ENCODE data around the gene SPAG7.
A peak's percentile ranks its signal among the peaks of the same experiment; 100 is the strongest.

Gene SPAG7

DNA sequence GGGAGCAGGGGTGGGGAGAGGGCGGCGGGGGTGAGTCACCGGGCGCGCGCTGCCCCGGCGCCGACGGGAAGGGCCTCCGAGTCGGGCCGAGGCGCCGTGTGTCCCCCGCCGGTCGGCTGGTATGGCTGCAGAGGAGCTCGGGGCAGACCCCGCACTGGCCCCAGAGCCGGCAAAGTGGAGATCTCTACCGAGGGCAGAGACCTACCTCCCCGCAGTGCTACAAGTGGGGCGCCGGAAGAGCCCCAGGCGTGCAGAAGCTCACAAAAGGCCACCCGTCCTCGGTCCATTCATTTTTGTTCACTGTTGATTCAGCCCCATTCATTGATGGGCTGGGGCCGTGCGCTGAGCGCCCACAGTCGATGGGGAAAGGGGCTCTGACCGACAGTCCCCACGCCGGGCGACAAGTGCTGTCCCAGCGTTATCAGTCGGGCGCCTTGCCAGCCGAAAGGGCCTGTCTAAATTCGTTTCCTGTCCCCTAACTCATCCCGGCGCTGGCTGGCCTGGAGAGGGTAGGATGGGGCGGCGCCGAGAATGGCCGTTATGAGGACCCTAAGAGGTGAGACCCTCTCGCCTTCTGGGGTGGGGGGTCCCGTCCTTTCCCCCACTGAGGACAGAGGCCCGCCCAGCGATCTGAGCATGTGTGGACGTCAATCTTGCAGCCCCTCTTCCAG lies 17.4 kb downstream of the SPAG7 start:
- DNase-seq = no peak

GRCh38 chr17:4949321-4950074 lies 18.1 kb downstream of the SPAG7 start:
- DNase-seq = peak; percentile 72

- DNase-seq = peak; percentile 95
These were observed 18.7 kb downstream of the SPAG7 start for GRCh38 chr17:4948931-4949320.

DNA sequence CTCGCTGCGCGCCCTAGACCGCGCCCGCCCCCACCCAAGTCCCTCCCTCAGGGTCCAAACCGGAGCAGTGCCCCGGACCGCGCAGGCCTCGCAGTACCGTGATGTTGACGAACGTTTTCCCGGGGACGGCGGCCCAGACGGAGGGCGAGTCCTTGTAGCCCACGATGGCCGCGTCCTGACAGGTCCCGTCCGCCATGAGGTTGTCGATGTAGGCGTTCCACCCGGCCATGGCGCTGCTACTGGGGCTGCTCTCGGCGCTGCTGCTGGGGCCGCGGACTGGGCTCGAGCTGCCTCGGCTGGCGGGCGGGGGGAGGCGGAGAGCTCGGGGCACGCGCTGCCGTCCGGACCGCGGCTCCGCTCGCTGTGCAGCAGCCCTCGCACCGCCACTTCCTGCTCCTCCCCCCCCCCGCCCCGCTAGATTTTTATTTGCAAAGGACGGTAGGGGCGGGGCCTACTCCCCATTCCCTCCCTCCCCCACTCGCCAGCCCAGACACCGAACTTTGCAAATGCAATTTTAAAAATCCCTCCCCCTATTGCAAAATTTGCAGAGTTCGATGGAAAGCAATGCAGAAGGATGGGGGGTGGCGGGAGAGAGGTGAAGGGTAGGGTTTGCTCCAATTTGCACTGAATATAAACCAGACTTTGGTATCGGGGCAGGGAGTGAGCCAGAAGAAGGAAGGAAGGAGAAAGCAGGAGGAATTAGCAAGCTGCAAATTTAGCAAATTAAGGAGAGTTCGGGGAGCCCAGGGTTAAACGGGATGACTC lies 19.3 kb downstream of the SPAG7 start, which contains the start of gene PFN1:
Gene PFN1 (minus strand): TSS at position 365 of the 765 bp plus-strand sequence. CDS start 136 bp downstream, at position 229.
- peak; percentile 96 for DNase-seq

DNA sequence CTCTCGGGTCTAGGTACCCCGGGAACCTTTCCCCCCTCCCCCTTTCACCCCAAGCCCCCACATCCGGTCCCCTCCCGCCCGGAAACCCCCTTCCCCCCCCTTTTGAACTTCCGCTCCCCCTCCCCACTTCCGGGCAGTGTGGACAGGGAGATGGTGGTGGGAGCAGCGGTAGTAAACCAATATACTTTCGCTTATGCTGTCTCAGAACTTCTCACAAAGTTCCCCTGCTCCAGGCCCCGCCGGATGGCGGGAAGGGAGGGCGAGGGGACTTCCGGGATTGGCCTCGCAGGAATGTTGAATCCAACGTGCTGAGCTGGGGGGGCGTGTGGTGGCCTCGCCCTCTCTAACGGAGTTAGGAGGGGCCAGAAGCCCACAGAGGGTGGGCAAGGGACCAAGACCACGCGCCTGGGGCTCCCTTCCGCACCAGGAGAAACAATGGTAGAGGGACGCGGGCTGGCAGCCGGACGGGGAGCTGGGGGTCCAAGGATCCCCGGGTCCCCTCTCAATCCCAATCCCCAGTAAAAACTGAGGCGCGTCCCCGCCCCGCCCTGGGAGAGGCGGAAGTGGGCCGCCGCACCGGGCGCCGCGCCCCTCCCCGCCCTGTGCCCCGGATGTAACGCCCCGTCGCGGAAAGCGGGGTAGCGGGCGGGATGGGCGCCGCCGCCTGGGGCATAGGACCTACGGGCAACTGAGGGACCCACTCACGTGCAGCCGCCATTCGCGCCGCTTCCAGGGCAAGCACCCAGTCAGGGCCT lies 20.0 kb downstream of the SPAG7 start:
- peak; percentile 73 for DNase-seq

DNA sequence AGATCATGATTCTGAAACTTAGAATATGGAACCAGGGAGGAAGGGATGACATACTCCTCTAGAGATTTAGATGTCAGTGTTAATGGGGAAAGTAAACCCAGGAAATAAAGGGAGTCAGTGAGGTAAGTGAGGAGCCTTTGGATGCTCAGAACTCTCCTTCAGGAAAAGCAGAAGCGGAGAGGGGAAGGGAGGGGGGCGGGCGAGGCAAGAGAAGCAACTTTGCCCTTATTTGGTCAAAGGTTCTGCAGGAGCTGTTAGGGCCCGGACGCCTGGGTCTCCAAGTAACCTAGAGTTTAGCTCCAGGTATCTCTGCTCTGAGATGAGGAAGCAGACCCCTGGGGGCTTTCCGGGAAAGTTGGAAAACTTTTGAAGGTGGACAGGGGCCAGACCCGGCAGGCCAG lies 20.6 kb downstream of the SPAG7 start:
- peak; percentile 54 for DNase-seq

- no peak for DNase-seq
These were observed 21.2 kb downstream of the SPAG7 start for GRCh38 chr17:4946312-4946976.

DNA sequence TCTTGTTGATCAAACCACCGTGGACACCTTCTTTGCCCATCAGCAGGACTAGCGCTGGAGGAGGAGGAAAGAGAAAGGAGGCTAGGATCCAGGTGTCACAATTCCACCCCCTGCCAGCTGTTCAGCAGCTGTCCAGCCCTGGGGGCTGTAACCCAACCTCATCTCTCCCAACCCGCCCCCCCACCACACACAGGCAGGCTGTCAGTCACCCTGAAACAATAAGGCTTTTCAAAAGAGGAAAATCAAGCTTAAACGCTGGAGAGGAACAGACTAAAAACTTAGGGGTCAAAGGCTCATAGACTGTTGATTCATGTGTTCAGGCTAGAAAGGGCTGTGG lies 21.7 kb downstream of the SPAG7 start:
- no peak for DNase-seq

GRCh38 chr17:4945176-4945943 lies 22.3 kb downstream of the SPAG7 start:
- peak; percentile 90 for DNase-seq

GRCh38 chr17:4944554-4945175 lies 23.0 kb downstream of the SPAG7 start:
- DNase-seq = no peak

DNA sequence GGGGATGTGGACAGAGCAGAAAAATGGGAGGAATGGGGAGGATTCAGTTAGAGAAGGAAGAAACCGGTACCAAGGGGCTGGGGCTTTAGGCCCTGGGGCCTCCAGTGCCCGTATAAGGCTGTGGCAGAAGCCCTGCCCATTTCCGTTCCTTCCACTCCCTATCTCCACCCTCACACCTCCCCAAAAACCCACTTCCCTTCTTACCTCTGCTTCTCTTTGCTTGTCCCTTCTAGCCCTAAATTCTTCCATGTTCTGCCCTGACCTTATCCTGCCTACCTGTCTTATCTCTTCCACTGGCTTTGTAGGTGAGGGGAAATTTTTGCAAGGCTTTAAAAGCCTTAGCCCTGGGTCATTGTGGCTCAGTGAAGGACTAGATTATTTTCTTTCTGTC lies 23.5 kb downstream of the SPAG7 start:
- DNase-seq = no peak

- DNase-seq = no peak
These were observed 24.7 kb downstream of the SPAG7 start for GRCh38 chr17:4942760-4943508.

GRCh38 chr17:4941319-4941610 lies 26.4 kb downstream of the SPAG7 start:
- no peak for DNase-seq

DNA sequence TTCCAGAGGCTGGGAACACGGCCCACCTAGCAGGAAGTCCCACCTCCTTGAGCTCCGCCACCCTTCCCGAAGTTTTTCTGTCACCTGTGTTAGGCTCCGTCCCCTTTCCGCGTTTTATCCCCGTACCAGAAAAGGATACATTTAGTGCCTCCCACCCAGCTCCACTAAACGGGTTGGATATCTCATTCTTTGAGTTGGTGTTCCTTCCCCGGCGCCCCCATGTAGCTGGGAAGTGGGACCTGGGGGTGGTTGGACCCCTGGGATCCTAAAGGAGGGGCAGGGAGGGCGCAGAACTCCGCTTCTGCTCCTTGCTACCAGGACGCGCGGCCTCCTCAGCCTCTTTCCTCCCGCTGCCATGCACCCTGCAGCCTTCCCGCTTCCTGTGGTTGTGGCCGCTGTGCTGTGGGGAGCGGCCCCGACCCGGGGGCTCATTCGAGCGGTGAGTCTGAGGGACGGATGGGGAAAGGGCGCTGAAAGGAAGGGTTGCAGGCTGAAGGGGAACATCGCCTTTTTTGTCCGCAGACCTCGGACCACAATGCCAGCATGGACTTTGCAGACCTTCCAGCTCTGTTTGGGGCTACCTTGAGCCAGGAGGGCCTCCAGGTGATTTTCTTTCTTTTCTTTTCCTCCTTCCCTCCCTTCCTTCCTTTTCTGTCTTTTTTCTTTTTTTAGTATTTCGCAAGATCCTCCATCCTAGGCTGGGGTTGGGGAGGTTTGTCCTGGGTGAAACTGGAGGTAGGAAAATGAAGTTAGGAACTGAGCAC lies 26.9 kb downstream of the SPAG7 start:
- DNase-seq = no peak

DNA sequence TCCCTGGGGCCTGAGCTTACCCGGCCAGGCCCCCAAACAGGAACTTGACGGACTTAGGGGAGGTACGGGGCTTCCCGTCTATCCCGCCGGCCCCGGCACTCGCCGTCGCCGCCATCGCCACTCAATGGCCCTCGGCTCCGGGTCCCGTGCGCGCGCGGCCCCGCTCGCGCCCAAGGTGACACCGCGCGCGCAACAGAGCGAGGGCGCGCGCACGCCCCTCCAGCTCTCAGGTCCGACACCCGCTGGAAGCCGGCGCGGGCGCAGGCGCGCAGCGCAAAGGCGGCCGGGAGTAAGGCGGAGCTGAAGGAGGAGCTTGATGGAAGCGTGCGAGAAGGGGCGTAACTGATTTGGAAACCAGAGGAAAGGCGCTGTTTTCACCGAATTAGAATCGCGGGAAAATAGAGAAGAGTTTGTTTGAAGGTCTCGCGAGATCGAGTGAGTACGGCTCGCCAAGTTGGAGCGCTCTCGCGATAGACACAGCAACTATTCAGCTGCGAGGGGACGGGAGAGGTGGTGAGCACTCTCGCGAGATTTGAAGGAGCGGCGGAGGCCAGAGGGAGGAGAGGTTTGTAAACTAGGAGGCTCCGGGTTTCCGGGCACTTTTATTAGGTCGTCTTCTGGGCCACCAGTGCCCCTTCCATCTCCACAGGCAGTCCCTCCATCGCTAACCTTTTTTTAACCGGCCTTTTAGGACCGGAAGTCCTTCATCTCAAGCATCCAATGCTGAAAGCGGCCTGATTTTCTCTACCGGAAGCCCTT lies 27.6 kb downstream of the SPAG7 start, which contains the start of the genes RNF167 and SLC25A11:
Gene RNF167 (plus strand): TSS at position 473 of the 759 bp plus-strand sequence. CDS start 642 bp downstream, outside the sequence.
Gene SLC25A11 (minus strand): TSS at position 251 of the 759 bp plus-strand sequence. CDS start 136 bp downstream, at position 115.
- peak; percentile 100 for DNase-seq

- DNase-seq = no peak
These were observed 28.1 kb downstream of the SPAG7 start for GRCh38 chr17:4939546-4939795.

DNA sequence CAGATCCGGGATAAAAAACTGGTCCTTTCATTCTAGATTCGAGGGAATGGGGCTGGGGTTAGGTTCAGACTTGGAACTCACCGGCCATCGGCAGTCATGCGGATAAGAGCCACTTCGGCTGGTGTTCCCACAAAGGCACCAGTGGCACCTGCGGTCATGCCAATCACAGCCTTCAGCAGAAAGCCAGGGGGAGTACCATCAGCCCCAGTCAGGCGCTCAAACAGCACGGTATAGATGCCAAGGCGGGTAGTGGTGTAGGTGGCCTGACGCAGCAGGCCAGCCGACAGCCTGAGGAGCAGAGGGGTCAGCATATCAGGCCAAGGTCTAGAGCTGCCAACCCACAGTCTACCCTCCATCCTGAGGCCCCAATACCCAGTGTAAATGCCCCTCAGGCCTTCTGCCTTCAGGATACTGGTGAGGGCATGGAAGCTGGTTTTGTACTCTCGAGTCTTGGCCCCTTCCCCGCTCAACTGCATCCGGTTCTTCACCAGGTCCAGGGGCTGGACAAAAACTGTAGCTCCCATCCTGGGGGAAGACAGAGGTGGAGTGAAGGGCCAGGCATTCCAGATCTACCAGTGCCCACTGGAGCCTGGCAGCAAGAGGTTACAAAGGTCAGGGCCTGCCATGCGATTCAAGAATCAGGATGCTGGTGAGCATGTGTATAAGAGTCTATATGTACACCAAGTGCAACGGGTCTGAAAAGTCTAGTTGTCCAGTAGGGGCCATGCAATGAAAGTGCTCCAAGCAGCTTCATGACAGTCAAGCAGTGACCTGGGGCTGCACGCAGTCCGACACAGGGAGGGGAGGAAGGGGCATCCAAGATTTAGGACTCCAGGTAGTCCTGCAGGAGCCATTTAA lies 28.7 kb downstream of the SPAG7 start:
- no peak for DNase-seq

GRCh38 chr17:4938069-4938491 lies 29.5 kb downstream of the SPAG7 start:
- no peak for DNase-seq
